Endothelial cell (in vitro differentiated cells): Measurements from ENCODE around the gene LBR. TPM values are rescaled to one million over a fixed set of nuclear protein-coding genes. Genes with fewer than 3 reads are reported as not detected.
"Not testable (repeated sequence)": the region's sequence is repeated elsewhere in the genome, so short reads cannot be mapped to it uniquely, and the experiment has no call there.

Source experiments
- DNase-seq: peaks from one replicate; pipeline ENCODE4 v3.0.0; 2021; ENCODE audit warnings: low spot score
- H3K27ac Mint-ChIP-seq: one replicate; pipeline ENCODE4 v1.8.0; 2021; ENCODE audit warnings: mixed read lengths, inconsistent platforms; ENCODE audit not compliant: unreplicated experiment
- H3K27me3 Mint-ChIP-seq: one replicate; pipeline ENCODE4 v1.8.0; 2021; ENCODE audit warnings: mild to moderate bottlenecking, moderate library complexity, mixed read lengths, inconsistent platforms; ENCODE audit not compliant: unreplicated experiment
- H3K36me3 Mint-ChIP-seq: one replicate; pipeline ENCODE4 v1.8.0; 2021; ENCODE audit warnings: mild to moderate bottlenecking, low read depth, mixed read lengths, inconsistent platforms; ENCODE audit not compliant: unreplicated experiment
- H3K4me1 Mint-ChIP-seq: one replicate; pipeline ENCODE4 v1.8.0; 2021; ENCODE audit warnings: mild to moderate bottlenecking, mixed read lengths, inconsistent platforms; ENCODE audit not compliant: unreplicated experiment
- H3K4me3 Mint-ChIP-seq: one replicate; pipeline ENCODE4 v1.8.0; 2021; ENCODE audit warnings: mild to moderate bottlenecking, mixed read lengths, inconsistent platforms; ENCODE audit not compliant: unreplicated experiment
- H3K9me3 Mint-ChIP-seq: one replicate; pipeline ENCODE4 v1.8.0; 2021; ENCODE audit warnings: mixed read lengths, inconsistent platforms; ENCODE audit not compliant: unreplicated experiment
- total RNA-seq: library from RNA; stranded (reverse); fragmentation: NEBNext Ultra II Directional; extraction: Animal tissue kit (Norgen Biotek cat#: 25700); gene quantifications from one replicate; pipeline ENCODE4 v1.2.1, GENCODE V29; 2021; ENCODE audit not compliant: unreplicated experiment
- TF ChIP-seq, protein P1 (sequence below): fragments of 200-600 bp; sonication (generic); IDR thresholded peaks from one replicate; pipeline ENCODE4 v1.5.0; 2021; ENCODE audit warnings: antibody characterized with exemption; ENCODE audit not compliant: unreplicated experiment

The LBR gene
- total RNA-seq, 1 donor from 2014 or later: 178 TPM

DNA sequence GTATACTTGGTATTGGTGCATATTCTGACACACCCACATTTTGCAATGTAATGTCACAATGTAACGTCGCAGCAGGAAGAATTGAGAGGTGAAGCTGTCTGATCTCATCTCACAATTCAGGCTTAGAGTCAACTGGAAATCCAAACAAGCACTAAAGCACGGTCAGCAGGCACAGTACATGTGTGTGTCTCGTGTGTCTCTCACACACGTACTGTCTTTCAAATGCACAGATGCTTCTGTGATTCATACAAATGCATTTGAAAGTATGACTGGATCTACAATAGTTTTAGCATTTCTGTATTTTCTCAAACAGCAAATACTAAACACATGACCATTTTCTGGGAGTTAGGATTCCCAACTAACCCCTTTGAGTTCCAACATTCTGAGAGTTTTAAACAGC is 26.9 kb downstream of the LBR start:
- Mint-ChIP-seq H3K36me3 (peaks cover 36% of the 10 kb centered on the region), H3K27me3 (peaks cover 6% of the 10 kb centered on the region), H3K4me3 (no peak overlapping the region), H3K9me3 (no peaks in the 10 kb centered on the region), H3K27ac (no peak overlapping the region), H3K4me1 (no peaks in the 10 kb centered on the region)
- TF ChIP-seq, protein P1, sequence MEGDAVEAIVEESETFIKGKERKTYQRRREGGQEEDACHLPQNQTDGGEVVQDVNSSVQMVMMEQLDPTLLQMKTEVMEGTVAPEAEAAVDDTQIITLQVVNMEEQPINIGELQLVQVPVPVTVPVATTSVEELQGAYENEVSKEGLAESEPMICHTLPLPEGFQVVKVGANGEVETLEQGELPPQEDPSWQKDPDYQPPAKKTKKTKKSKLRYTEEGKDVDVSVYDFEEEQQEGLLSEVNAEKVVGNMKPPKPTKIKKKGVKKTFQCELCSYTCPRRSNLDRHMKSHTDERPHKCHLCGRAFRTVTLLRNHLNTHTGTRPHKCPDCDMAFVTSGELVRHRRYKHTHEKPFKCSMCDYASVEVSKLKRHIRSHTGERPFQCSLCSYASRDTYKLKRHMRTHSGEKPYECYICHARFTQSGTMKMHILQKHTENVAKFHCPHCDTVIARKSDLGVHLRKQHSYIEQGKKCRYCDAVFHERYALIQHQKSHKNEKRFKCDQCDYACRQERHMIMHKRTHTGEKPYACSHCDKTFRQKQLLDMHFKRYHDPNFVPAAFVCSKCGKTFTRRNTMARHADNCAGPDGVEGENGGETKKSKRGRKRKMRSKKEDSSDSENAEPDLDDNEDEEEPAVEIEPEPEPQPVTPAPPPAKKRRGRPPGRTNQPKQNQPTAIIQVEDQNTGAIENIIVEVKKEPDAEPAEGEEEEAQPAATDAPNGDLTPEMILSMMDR: no peak
- no peak for DNase-seq

DNA sequence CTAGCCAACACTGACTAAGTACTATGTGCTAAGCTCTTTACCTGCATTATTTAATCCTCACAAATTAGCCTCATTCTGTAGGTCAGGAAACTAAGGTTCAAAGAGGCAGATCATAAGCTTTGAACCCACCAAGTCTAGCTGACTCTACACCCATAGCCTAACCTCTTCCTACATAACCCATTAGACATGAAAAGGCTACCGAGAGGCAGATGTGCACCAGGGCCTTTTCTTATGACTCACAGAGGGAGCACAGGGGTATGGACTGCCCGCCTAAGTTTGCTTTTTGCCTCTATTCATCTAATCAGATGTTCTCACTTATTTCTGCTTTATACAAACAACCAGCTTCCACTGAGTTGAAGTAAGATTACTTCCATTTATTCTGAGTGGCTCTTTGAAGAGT is 31.5 kb downstream of the LBR start:
- Mint-ChIP-seq H3K4me1 (peaks cover 2% of the 10 kb centered on the region), H3K27me3 (peaks cover 7% of the 10 kb centered on the region), H3K9me3 (no peaks in the 10 kb centered on the region), H3K4me3 (no peak overlapping the region), H3K36me3 (peaks cover 41% of the 10 kb centered on the region), H3K27ac (no peak overlapping the region)
- TF ChIP-seq, protein P1: no peak
- DNase-seq: no peak

DNA sequence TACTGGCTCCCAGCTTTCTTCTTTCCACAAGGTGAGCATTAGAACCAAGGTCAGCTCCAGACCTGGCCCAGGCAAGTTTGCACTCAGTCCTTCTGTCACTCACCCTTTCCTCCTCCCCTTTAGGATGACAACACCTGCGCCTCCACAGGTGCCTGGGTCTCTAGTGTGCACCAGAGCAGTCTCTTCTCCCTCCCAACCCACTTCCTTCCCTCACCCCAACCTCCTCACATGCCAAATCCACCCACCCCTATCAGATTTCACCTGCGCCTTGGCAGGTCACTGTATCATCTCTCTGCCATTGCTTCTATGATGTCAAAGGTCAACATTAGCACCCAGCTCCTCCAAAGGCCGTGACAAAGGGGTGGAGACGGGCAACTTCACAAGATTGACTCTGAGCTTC is 38.0 kb downstream of the LBR start:
- H3K36me3 Mint-ChIP-seq: peaks cover 17% of the 10 kb centered on the region
- TF ChIP-seq, protein P1: no peak
- H3K9me3 Mint-ChIP-seq: no peaks in the 10 kb centered on the region
- no peak for DNase-seq
- H3K4me1 Mint-ChIP-seq: peaks cover 2% of the 10 kb centered on the region
- H3K27ac Mint-ChIP-seq: peak overlapping the region; percentile 19
- peaks cover 2% of the 10 kb centered on the region for H3K27me3 Mint-ChIP-seq
- no peak overlapping the region for H3K4me3 Mint-ChIP-seq

DNA sequence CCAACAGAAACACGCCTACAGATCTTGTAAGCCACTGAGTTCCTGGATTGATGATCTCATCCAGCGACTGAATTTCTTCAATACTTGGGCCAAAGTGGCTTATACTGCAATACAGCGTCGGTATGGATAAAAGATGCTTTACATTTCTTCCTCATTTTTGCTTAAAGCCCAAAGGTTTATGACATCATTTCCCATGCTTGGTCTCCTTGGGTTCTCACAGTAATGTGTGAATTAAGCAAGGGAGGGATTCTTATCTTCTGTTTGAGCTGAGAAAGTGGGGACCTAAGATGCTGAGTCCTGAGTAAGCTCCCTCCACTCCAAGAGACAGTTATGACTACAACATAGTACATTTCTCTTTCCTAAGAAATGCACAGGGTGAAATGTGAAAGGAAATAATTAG is 39.5 kb downstream of the LBR start:
- H3K27me3 Mint-ChIP-seq: peaks cover 2% of the 10 kb centered on the region
- peaks cover 18% of the 10 kb centered on the region for H3K36me3 Mint-ChIP-seq
- H3K9me3 Mint-ChIP-seq: no peaks in the 10 kb centered on the region
- no peak overlapping the region for H3K27ac Mint-ChIP-seq
- H3K4me3 Mint-ChIP-seq: no peak overlapping the region
- DNase-seq: no peak
- H3K4me1 Mint-ChIP-seq: peaks cover 2% of the 10 kb centered on the region
- TF ChIP-seq, protein P1: no peak

GRCh38 chr1:225386860-225387259 is 41.0 kb downstream of the LBR start:
- H3K4me1 Mint-ChIP-seq, H3K27me3 Mint-ChIP-seq, H3K9me3 Mint-ChIP-seq, H3K27ac Mint-ChIP-seq, DNase-seq, H3K4me3 Mint-ChIP-seq: not testable (repeated sequence)
- peaks cover 11% of the 10 kb centered on the region for H3K36me3 Mint-ChIP-seq

DNA sequence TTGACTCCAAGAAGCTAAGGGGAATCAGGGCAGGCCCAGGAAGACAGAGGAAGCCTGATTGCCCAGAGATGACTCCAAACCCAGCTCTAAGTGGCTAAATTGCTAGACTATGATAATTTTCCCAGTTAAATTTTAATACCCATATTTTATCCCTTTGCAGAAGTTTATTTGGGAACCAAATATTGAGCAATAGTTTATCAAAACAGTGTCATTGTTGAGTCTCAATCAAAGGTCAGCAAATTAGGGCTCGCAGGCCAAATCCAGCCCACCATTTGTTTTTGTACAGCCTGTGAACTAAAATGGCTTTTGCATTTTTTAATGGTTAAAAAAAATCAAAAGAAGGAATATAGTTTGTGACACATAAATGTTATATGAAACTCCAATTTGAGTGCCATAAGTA is 47.1 kb downstream of the LBR start:
- TF ChIP-seq, protein P1: no peak
- H3K36me3 Mint-ChIP-seq: peaks cover 4% of the 10 kb centered on the region
- H3K27me3 Mint-ChIP-seq: no peaks in the 10 kb centered on the region
- H3K4me3 Mint-ChIP-seq: no peak overlapping the region
- no peak for DNase-seq
- H3K4me1 Mint-ChIP-seq: no peaks in the 10 kb centered on the region
- no peaks in the 10 kb centered on the region for H3K9me3 Mint-ChIP-seq
- no peak overlapping the region for H3K27ac Mint-ChIP-seq
